H9 (cell line): ENCODE results near the gene ZNF106. TPM values are rescaled to one million over a fixed set of nuclear protein-coding genes. Genes with fewer than 3 reads are reported as not detected.

ENCODE experiments used
- DNase-seq: peaks from one replicate; pipeline ENCODE4 v3.0.0-alpha.2; 2017
- H2AFZ ChIP-seq: one replicate; pipeline ENCODE4 v1.6.1; 2013; ENCODE audit warnings: mild to moderate bottlenecking, low read length, control low read depth, moderate library complexity
- H2AK5ac ChIP-seq: 2 replicates; pipeline ENCODE4 v1.6.1; 2013; ENCODE audit warnings: low read length, control low read depth, mixed read lengths; ENCODE audit not compliant: insufficient read length
- H2BK120ac ChIP-seq: one replicate; pipeline ENCODE4 v1.6.1; 2013; ENCODE audit warnings: low read depth, mild to moderate bottlenecking, low read length, control low read depth, inconsistent platforms; ENCODE audit not compliant: poor library complexity, severe bottlenecking
- H2BK12ac ChIP-seq: 2 replicates; pipeline ENCODE4 v1.6.1; 2013; ENCODE audit warnings: low read length, control low read depth, mixed read lengths, low read depth; ENCODE audit not compliant: insufficient read length
- H2BK15ac ChIP-seq: 2 replicates; pipeline ENCODE4 v1.6.1; 2013; ENCODE audit warnings: low read depth, low read length, control low read depth
- H2BK20ac ChIP-seq: one replicate; pipeline ENCODE4 v1.6.1; 2013; ENCODE audit warnings: low read depth, mild to moderate bottlenecking, low read length, control low read depth, inconsistent platforms; ENCODE audit not compliant: poor library complexity, severe bottlenecking
- H2BK5ac ChIP-seq: 2 replicates; pipeline ENCODE4 v1.6.1; 2013; ENCODE audit warnings: low read length, control low read depth, mixed read lengths; ENCODE audit not compliant: insufficient read length
- H3K14ac ChIP-seq: 2 replicates; pipeline ENCODE4 v1.6.1; 2013; ENCODE audit warnings: low read length, control low read depth; ENCODE audit not compliant: insufficient read depth
- H3K18ac ChIP-seq: 2 replicates; pipeline ENCODE4 v1.6.1; 2013; ENCODE audit warnings: low read depth, mild to moderate bottlenecking, mixed read lengths, low read length, control low read depth; ENCODE audit not compliant: insufficient read length
- H3K23ac ChIP-seq: 2 replicates; pipeline ENCODE4 v1.6.1; 2013; ENCODE audit warnings: low read length, control low read depth, mixed read lengths, low read depth; ENCODE audit not compliant: insufficient read length
- H3K23me2 ChIP-seq: 2 replicates; pipeline ENCODE4 v1.6.1; 2013; ENCODE audit warnings: low read depth, mild to moderate bottlenecking, mixed read lengths, low read length, control low read depth; ENCODE audit not compliant: insufficient read length, poor library complexity, severe bottlenecking
- H3K27ac ChIP-seq: 2 replicates; pipeline ENCODE4 v1.5.1; 2013; ENCODE audit warnings: low read length, control low read depth, mixed read lengths, low read depth; ENCODE audit not compliant: insufficient read length
- H3K27me3 ChIP-seq: 2 replicates; pipeline ENCODE4 v1.6.1; 2013; ENCODE audit warnings: low read length, control low read depth, inconsistent platforms; ENCODE audit not compliant: insufficient read depth
- H3K4ac ChIP-seq: 2 replicates; pipeline ENCODE4 v1.6.1; 2013; ENCODE audit warnings: low read depth, mild to moderate bottlenecking, control low read depth, inconsistent platforms, low read length, moderate library complexity
- H3K4me1 ChIP-seq: 2 replicates; pipeline ENCODE4 v1.6.1; 2013; ENCODE audit warnings: low read length, control low read depth, inconsistent platforms; ENCODE audit not compliant: insufficient read depth
- H3K4me2 ChIP-seq: 2 replicates; pipeline ENCODE4 v1.6.1; 2013; ENCODE audit warnings: low read length, control low read depth, mixed read lengths; ENCODE audit not compliant: insufficient read length, insufficient read depth
- H3K56ac ChIP-seq: 2 replicates; pipeline ENCODE4 v1.6.1; 2013; ENCODE audit warnings: low read depth, mild to moderate bottlenecking, mixed read lengths, low read length, control low read depth; ENCODE audit not compliant: insufficient read length
- H3K79me1 ChIP-seq: 2 replicates; pipeline ENCODE4 v1.6.1; 2013; ENCODE audit warnings: low read depth, mild to moderate bottlenecking, moderate library complexity, low read length, control low read depth, inconsistent platforms; ENCODE audit not compliant: insufficient read depth, poor library complexity, severe bottlenecking
- H3K79me2 ChIP-seq: 2 replicates; pipeline ENCODE4 v1.6.1; 2013; ENCODE audit warnings: low read length, control low read depth, inconsistent platforms; ENCODE audit not compliant: insufficient read depth
- H3K9ac ChIP-seq: 2 replicates; pipeline ENCODE4 v1.6.1; 2013; ENCODE audit warnings: low read length, control low read depth, mixed read lengths; ENCODE audit not compliant: insufficient read length; ENCODE audit errors: extremely low read depth
- H3K9me3 ChIP-seq: one replicate; pipeline ENCODE4 v1.6.1; 2013; ENCODE audit warnings: low read depth, low read length, inconsistent platforms; ENCODE audit not compliant: control insufficient read depth
- H3T11ph ChIP-seq: one replicate; pipeline ENCODE4 v1.6.1; 2013; ENCODE audit warnings: mild to moderate bottlenecking, low read length, control low read depth, inconsistent platforms
- H4K20me1 ChIP-seq: one replicate; pipeline ENCODE4 v1.6.1; 2013; ENCODE audit not compliant: control insufficient read depth, insufficient read length, insufficient read depth
- H4K5ac ChIP-seq: 2 replicates; pipeline ENCODE4 v1.6.1; 2013; ENCODE audit warnings: low read depth, mild to moderate bottlenecking, mixed read lengths, low read length, control low read depth; ENCODE audit not compliant: insufficient read length
- H4K8ac ChIP-seq: replicated peaks from 2 replicates; pipeline ENCODE4 v1.6.1; 2013; ENCODE audit warnings: low read length, control low read depth, mixed read lengths, low read depth; ENCODE audit not compliant: insufficient read length
- H4K91ac ChIP-seq: 2 replicates; pipeline ENCODE4 v1.6.1; 2013; ENCODE audit warnings: low read depth, mild to moderate bottlenecking, moderate library complexity, mixed read lengths, low read length, control low read depth; ENCODE audit not compliant: insufficient read length
- H3K27ac Mint-ChIP-seq, 3 experiments: 2 replicates in 2 of 3; 3 replicates in 1 of 3; pipeline ENCODE4 v1.8.0; 2020 to 2021; ENCODE audit warnings: mixed read lengths in 3 of 3, mild to moderate bottlenecking in 1 of 3, moderate library complexity in 1 of 3
- H3K27me3 Mint-ChIP-seq: 2 replicates; pipeline ENCODE4 v1.8.0; 2021; ENCODE audit warnings: low read depth, mild to moderate bottlenecking, moderate library complexity, mixed read lengths
- H3K36me3 Mint-ChIP-seq, 3 experiments: 2 replicates in 2 of 3; 3 replicates in 1 of 3; pipeline ENCODE4 v1.8.0; 2020 to 2021; ENCODE audit warnings: low read depth in 3 of 3, mixed read lengths in 3 of 3; ENCODE audit not compliant: insufficient read depth in 1 of 3
- H3K4me1 Mint-ChIP-seq, 2 experiments: 2 replicates each; pipeline ENCODE4 v1.8.0; 2020; ENCODE audit warnings: mixed read lengths in 2 of 2
- H3K4me3 Mint-ChIP-seq, 2 experiments: 2 replicates in 1 of 2; 3 replicates in 1 of 2; pipeline ENCODE4 v1.8.0; 2020 to 2021; ENCODE audit warnings: mild to moderate bottlenecking in 2 of 2, mixed read lengths in 2 of 2, moderate library complexity in 1 of 2
- H3K9me3 Mint-ChIP-seq, 2 experiments: 2 replicates in 1 of 2; 3 replicates in 1 of 2; pipeline ENCODE4 v1.8.0; 2020; ENCODE audit warnings: mild to moderate bottlenecking in 2 of 2, mixed read lengths in 2 of 2, moderate library complexity in 1 of 2
- CTCF ChIP-seq: fragments of 200-600 bp; sonication (generic); conservative IDR thresholded peaks from 3 replicates; pipeline ENCODE4 v1.8.0; 2021; ENCODE audit warnings: antibody characterized with exemption, mild to moderate bottlenecking
- total RNA-seq: library from RNA; stranded (reverse); gene quantifications from 2 replicates; pipeline ENCODE4 v1.2.1, GENCODE V29; 2021

The ZNF106 gene
- total RNA-seq, 1 experiment from 2014 or later = 55.0 TPM

GRCh38 chr15:42456531-42456930, 34.4 kb downstream of the ZNF106 start:
- Histone ChIP-seq H3T11ph (no peak overlapping the region), H2BK15ac (no peak overlapping the region), H2BK20ac (no peak overlapping the region), H3K4ac (no peak overlapping the region), H3K14ac (no peak overlapping the region), H4K91ac (no peak overlapping the region), H2BK5ac (no peak overlapping the region), H3K27me3 (no peaks in the 10 kb centered on the region), H3K9me3 (no peaks in the 10 kb centered on the region), H2AK5ac (no peak overlapping the region), H3K18ac (no peak overlapping the region), H4K8ac (no peak overlapping the region), H2BK120ac (no peak overlapping the region), H3K27ac (no peak overlapping the region), H3K23ac (no peak overlapping the region), H2BK12ac (no peak overlapping the region), H3K79me1 (no peaks in the 10 kb centered on the region), H4K20me1 (no peaks in the 10 kb centered on the region), H4K5ac (no peak overlapping the region), H2AFZ (no peak overlapping the region), H3K56ac (no peak overlapping the region), H3K9ac (no peak overlapping the region), H3K4me1 (peaks cover 2% of the 10 kb centered on the region; the same call in 1 of the 2 replicates), H3K79me2 (no peaks in the 10 kb centered on the region), H3K23me2 (no peaks in the 10 kb centered on the region), H3K4me2 (no peak overlapping the region)
- no peak for TF ChIP-seq CTCF
- no peaks in the 10 kb centered on the region; a peak in 1 of 5 replicates for H3K9me3 Mint-ChIP-seq
- H3K27ac Mint-ChIP-seq = peak overlapping the region in 1 of 3 experiments; percentile 97; a peak in 2 of 7 replicates
- no peaks in the 10 kb centered on the region for H3K27me3 Mint-ChIP-seq
- H3K4me1 Mint-ChIP-seq = peaks cover 17% of the 10 kb centered on the region in 2 experiments
- DNase-seq = no peak
- H3K4me3 Mint-ChIP-seq = no peak overlapping the region; a peak in 1 of 5 replicates
- peaks cover 2 to 12% (median 4%) of the 10 kb centered on the region in 3 experiments; a peak in 5 of 7 replicates for H3K36me3 Mint-ChIP-seq
